Measurements from ENCODE around the gene CD28.
"Not testable (repeated sequence)": the region's sequence is repeated elsewhere in the genome, so short reads cannot be mapped to it uniquely, and the experiment has no call there.

Gene CD28

GRCh38 chr2:203784710-203785270 is 78.4 kb downstream of the CD28 start:
- not testable (repeated sequence) for DNase-seq (ENCODE audit: low read depth in 2 of 2)

- DNase-seq (ENCODE audit: low read depth in 2 of 2) = not testable (repeated sequence)
These were observed 79.1 kb downstream of the CD28 start for GRCh38 chr2:203785391-203786110.

GRCh38 chr2:203786549-203787351 is 80.3 kb downstream of the CD28 start:
- no peak for DNase-seq (ENCODE audit: low read depth in 2 of 2)

GRCh38 chr2:203787979-203788378 is 81.5 kb downstream of the CD28 start:
- DNase-seq (ENCODE audit: low read depth in 2 of 2) = no peak
